Keratinocyte (primary cell): ENCODE data around the gene S100B. TPM values are rescaled to one million over a fixed set of nuclear protein-coding genes. Genes with fewer than 3 reads are reported as not detected.

Experiments used
- DNase-seq: peaks from one replicate; pipeline ENCODE4 v3.0.0-alpha.2; 2011; ENCODE audit warnings: low read depth, missing footprints, low spot score
- FAIRE-seq: peaks from 2 replicates; lab custom pipeline; 2011; peaks lifted over from hg19 to GRCh38; lab: Jason Lieb, UNC
- H2AFZ ChIP-seq: 2 replicates; pipeline ENCODE4 v1.6.0; 2012; ENCODE audit warnings: low read length, control low read depth, inconsistent platforms; ENCODE audit not compliant: control insufficient read depth
- H3K27ac ChIP-seq: 2 replicates; pipeline ENCODE4 v1.5.1; 2011; ENCODE audit warnings: low read length; ENCODE audit not compliant: control insufficient read depth, insufficient read depth
- H3K27me3 ChIP-seq: 3 replicates; pipeline ENCODE4 v1.6.0; 2011; ENCODE audit warnings: low read length; ENCODE audit not compliant: control insufficient read depth, insufficient read depth; ENCODE audit errors: extremely low read depth
- H3K36me3 ChIP-seq, 2 experiments: 2 replicates in 1 of 2; 3 replicates in 1 of 2; pipeline ENCODE4 v1.5.1; 2011; ENCODE audit warnings: low read length in 2 of 2, mild to moderate bottlenecking in 1 of 2; ENCODE audit not compliant: control insufficient read depth in 2 of 2, insufficient read depth in 2 of 2; ENCODE audit errors: extremely low read depth in 1 of 2
- H3K4me1 ChIP-seq: 3 replicates; pipeline ENCODE4 v1.5.1; 2011; ENCODE audit warnings: low read length; ENCODE audit not compliant: control insufficient read depth, insufficient read depth; ENCODE audit errors: extremely low read depth
- H3K4me2 ChIP-seq: 3 replicates; pipeline ENCODE4 v1.6.0; 2011; ENCODE audit warnings: low read depth, low read length; ENCODE audit not compliant: control insufficient read depth, insufficient read depth; ENCODE audit errors: extremely low read depth
- H3K4me3 ChIP-seq, 3 experiments: fragments of 200-600 bp in 1 of 3; sonication (generic) in 1 of 3; 2 replicates in 2 of 3; 3 replicates in 1 of 3; pipeline ENCODE4 v1.5.1; 2011 to 2016; ENCODE audit warnings: low read length in 3 of 3, mild to moderate bottlenecking in 3 of 3, control low read depth in 2 of 3, inconsistent platforms in 1 of 3, low read depth in 1 of 3, mixed read lengths in 1 of 3, mixed run types in 1 of 3, moderate library complexity in 1 of 3; ENCODE audit not compliant: control insufficient read depth in 2 of 3, insufficient read depth in 2 of 3; ENCODE audit errors: extremely low read depth in 1 of 3
- H3K79me2 ChIP-seq: 2 replicates; pipeline ENCODE4 v1.6.0; 2012; ENCODE audit warnings: low read length; ENCODE audit not compliant: control insufficient read depth, insufficient read depth
- H3K9ac ChIP-seq: 3 replicates; pipeline ENCODE4 v1.6.0; 2011; ENCODE audit warnings: low read length; ENCODE audit not compliant: control insufficient read depth, insufficient read depth; ENCODE audit errors: extremely low read depth
- H3K9me1 ChIP-seq: 3 replicates; pipeline ENCODE4 v1.6.0; 2011; ENCODE audit warnings: low read length; ENCODE audit not compliant: control insufficient read depth, insufficient read depth; ENCODE audit errors: extremely low read depth
- H3K9me3 ChIP-seq: 2 replicates; pipeline ENCODE4 v1.5.1; 2012; ENCODE audit warnings: low read depth, low read length; ENCODE audit not compliant: control insufficient read depth
- H4K20me1 ChIP-seq: 3 replicates; pipeline ENCODE4 v1.6.0; 2011; ENCODE audit warnings: low read length; ENCODE audit not compliant: control insufficient read depth, insufficient read depth; ENCODE audit errors: extremely low read depth
- EZH2 ChIP-seq: IDR thresholded peaks from one replicate; pipeline ENCODE4 v1.6.1; 2012; ENCODE audit warnings: inconsistent platforms, mild to moderate bottlenecking, low read length, moderate library complexity
- dilution Hi-C: fragments of 300-500 bp; cut with MboI; formaldehyde crosslinking; loops from one replicate; pipeline ENCODE4 v1.7.0; 2020; ENCODE audit warnings: low sequenced_read_pairs; ENCODE audit not compliant: extremely low pct_ligation_motif_present
- polyA plus RNA-seq, 5 experiments: library from polyadenylated mRNA; depleted of rRNA in 3 of 5; stranded (reverse) in 3 of 5; stranded (forward) in 1 of 5; unstranded in 1 of 5; fragments of >200 nt; gene quantifications; 1 replicate in 1 of 5; 2 replicates in 3 of 5; 3 replicates in 1 of 5; pipeline versions ENCODE4 v1.2.1 to v1.2.3, GENCODE V29; 2011 to 2012; ENCODE audit warnings: missing spikeins in 2 of 5, low read depth in 1 of 5, low replicate concordance in 1 of 5
- TF ChIP-seq, protein P1 (sequence below), 3 experiments: IDR thresholded peaks in 1 of 3; conservative IDR thresholded peaks in 1 of 3; optimal IDR thresholded peaks in 1 of 3; 2 replicates in 2 of 3; 3 replicates in 1 of 3; pipeline versions ENCODE3 to v1.5.1; 2011; ENCODE audit warnings: low read length in 3 of 3, mild to moderate bottlenecking in 3 of 3, moderate library complexity in 2 of 3, control low read depth in 1 of 3, inconsistent platforms in 1 of 3; ENCODE audit not compliant: insufficient read depth in 2 of 3; ENCODE audit errors: extremely low read depth in 1 of 3

Gene S100B
- polyA plus RNA-seq, 1 donor (not counting 4 experiments of a cell fraction or from before 2014, with no cell fraction given), result not detected

- no peak for TF ChIP-seq EZH2
- TF ChIP-seq, protein P1, sequence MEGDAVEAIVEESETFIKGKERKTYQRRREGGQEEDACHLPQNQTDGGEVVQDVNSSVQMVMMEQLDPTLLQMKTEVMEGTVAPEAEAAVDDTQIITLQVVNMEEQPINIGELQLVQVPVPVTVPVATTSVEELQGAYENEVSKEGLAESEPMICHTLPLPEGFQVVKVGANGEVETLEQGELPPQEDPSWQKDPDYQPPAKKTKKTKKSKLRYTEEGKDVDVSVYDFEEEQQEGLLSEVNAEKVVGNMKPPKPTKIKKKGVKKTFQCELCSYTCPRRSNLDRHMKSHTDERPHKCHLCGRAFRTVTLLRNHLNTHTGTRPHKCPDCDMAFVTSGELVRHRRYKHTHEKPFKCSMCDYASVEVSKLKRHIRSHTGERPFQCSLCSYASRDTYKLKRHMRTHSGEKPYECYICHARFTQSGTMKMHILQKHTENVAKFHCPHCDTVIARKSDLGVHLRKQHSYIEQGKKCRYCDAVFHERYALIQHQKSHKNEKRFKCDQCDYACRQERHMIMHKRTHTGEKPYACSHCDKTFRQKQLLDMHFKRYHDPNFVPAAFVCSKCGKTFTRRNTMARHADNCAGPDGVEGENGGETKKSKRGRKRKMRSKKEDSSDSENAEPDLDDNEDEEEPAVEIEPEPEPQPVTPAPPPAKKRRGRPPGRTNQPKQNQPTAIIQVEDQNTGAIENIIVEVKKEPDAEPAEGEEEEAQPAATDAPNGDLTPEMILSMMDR (optimal IDR thresholded peaks at IDR 0.05 in 1 of 3, IDR thresholded peaks at IDR 0.05 in 1 of 3, conservative IDR thresholded peaks at IDR 0.05 in 1 of 3; ENCODE audit: extremely low read depth in 1 of 3, insufficient read depth in 2 of 3, low read length in 3 of 3), result no peak
- H3K36me3 ChIP-seq, result peaks cover 51 to 58% of the 10 kb centered on the region in 2 experiments
- no peaks in the 10 kb centered on the region for H3K9me1 ChIP-seq
- H3K79me2 ChIP-seq, result no peaks in the 10 kb centered on the region
- H3K9me3 ChIP-seq, result no peaks in the 10 kb centered on the region
- H3K9ac ChIP-seq, result no peak overlapping the region
- no peak for DNase-seq
- no peaks in the 10 kb centered on the region for H3K27me3 ChIP-seq
- no peak overlapping the region for H3K4me2 ChIP-seq
- H3K4me3 ChIP-seq, result no peak overlapping the region
- no peak overlapping the region for H3K27ac ChIP-seq
- dilution Hi-C loops, result no loop called here
- no peak overlapping the region for H2AFZ ChIP-seq
- no peak for FAIRE-seq
- H3K4me1 ChIP-seq, result no peaks in the 10 kb centered on the region
- no peaks in the 10 kb centered on the region for H4K20me1 ChIP-seq
Observed at GRCh38 chr21:46560568-46561444, 44.1 kb downstream of the S100B start.

GRCh38 chr21:46559291-46559983 lies 45.4 kb downstream of the S100B start:
- Histone ChIP-seq H3K27me3 (no peaks in the 10 kb centered on the region), H3K27ac (no peak overlapping the region), H3K9ac (no peak overlapping the region), H3K9me3 (no peaks in the 10 kb centered on the region), H3K79me2 (no peaks in the 10 kb centered on the region), H3K36me3 (peaks cover 53 to 60% of the 10 kb centered on the region in 2 experiments), H3K4me3 (no peak overlapping the region), H4K20me1 (no peaks in the 10 kb centered on the region), H3K4me1 (no peaks in the 10 kb centered on the region), H3K9me1 (no peaks in the 10 kb centered on the region), H2AFZ (no peak overlapping the region), H3K4me2 (no peak overlapping the region)
- FAIRE-seq (no peak), DNase-seq (no peak)
- TF ChIP-seq, protein P1 (optimal IDR thresholded peaks at IDR 0.05 in 1 of 3, IDR thresholded peaks at IDR 0.05 in 1 of 3, conservative IDR thresholded peaks at IDR 0.05 in 1 of 3; ENCODE audit: extremely low read depth in 1 of 3, insufficient read depth in 2 of 3, low read length in 3 of 3), result no peak
- no peak for TF ChIP-seq EZH2
- dilution Hi-C loops, result no loop called here
